MCF 10A (cell line): ENCODE data around the gene PLA2G6. TPM values are rescaled to one million over a fixed set of nuclear protein-coding genes. Genes with fewer than 3 reads are reported as not detected.

Source experiments
- BruUV-seq: library from RNA; stranded (reverse); fragments of 400-500 nt; replicated peaks from 2 replicates; lab custom pipeline; 2021; lab: Mats Ljungman, UMichigan
- CTCF ChIA-PET: fragments of 300-600 bp; sonication (Branson Sonifier 250); formaldehyde crosslinking; extraction: SDS; loops from one replicate; lab custom pipeline; 2021; ENCODE audit warnings: antibody characterized with exemption, inconsistent platforms; lab: Yijun Ruan, JAX
- POLR2A ChIA-PET: fragments of 300-600, 350-650 bp; sonication (Branson Sonifier 250); formaldehyde crosslinking; extraction: SDS; loops from one replicate; lab custom pipeline; 2020; ENCODE audit warnings: antibody characterized with exemption, inconsistent platforms; lab: Yijun Ruan, JAX
- DNase-seq: peaks from one replicate; pipeline ENCODE4 v3.0.0-alpha.2; 2018; ENCODE audit not compliant: unreplicated experiment
- H3K27ac Mint-ChIP-seq: one replicate; pipeline ENCODE4 v1.8.0; 2022; ENCODE audit warnings: mild to moderate bottlenecking, low read depth, mixed read lengths; ENCODE audit not compliant: unreplicated experiment
- H3K27me3 Mint-ChIP-seq: one replicate; pipeline ENCODE4 v1.8.0; 2022; ENCODE audit warnings: mixed read lengths; ENCODE audit not compliant: insufficient read depth, unreplicated experiment
- H3K36me3 Mint-ChIP-seq: one replicate; pipeline ENCODE4 v1.8.0; 2022; ENCODE audit warnings: mild to moderate bottlenecking, moderate library complexity, mixed read lengths; ENCODE audit not compliant: insufficient read depth, unreplicated experiment
- H3K4me1 Mint-ChIP-seq: one replicate; pipeline ENCODE4 v1.8.0; 2022; ENCODE audit warnings: mixed read lengths; ENCODE audit not compliant: insufficient read depth, unreplicated experiment
- H3K4me3 Mint-ChIP-seq: one replicate; pipeline ENCODE4 v1.8.0; 2022; ENCODE audit warnings: mild to moderate bottlenecking, moderate library complexity, mixed read lengths; ENCODE audit not compliant: unreplicated experiment
- H3K9me3 Mint-ChIP-seq: one replicate; pipeline ENCODE4 v1.8.0; 2022; ENCODE audit warnings: mixed read lengths; ENCODE audit not compliant: unreplicated experiment
- intact Hi-C: fragments of 100-400 bp; cut with micrococcal nuclease; formaldehyde crosslinking; loops from 2 replicates; pipeline ENCODE4 v1.14.1; 2022
- total RNA-seq: library from RNA; stranded (reverse); gene quantifications from 2 replicates; pipeline ENCODE4 v1.2.3, GENCODE V29; 2022
- TF ChIP-seq, protein P1 (sequence below): fragments of 200-600 bp; IDR thresholded peaks from one replicate; pipeline ENCODE4 v1.8.0; 2022; ENCODE audit warnings: antibody characterized with exemption, mild to moderate bottlenecking; ENCODE audit not compliant: unreplicated experiment

The PLA2G6 gene
- total RNA-seq, 1 experiment from 2014 or later = 37.5 TPM

- no TSS peak for BruUV-seq
- Mint-ChIP-seq H3K27ac (no peak overlapping the region), H3K4me3 (no peak overlapping the region), H3K36me3 (peaks cover 3% of the 10 kb centered on the region), H3K27me3 (no peaks in the 10 kb centered on the region), H3K4me1 (peaks cover 5% of the 10 kb centered on the region), H3K9me3 (no peaks in the 10 kb centered on the region)
- TF ChIP-seq, protein P1, sequence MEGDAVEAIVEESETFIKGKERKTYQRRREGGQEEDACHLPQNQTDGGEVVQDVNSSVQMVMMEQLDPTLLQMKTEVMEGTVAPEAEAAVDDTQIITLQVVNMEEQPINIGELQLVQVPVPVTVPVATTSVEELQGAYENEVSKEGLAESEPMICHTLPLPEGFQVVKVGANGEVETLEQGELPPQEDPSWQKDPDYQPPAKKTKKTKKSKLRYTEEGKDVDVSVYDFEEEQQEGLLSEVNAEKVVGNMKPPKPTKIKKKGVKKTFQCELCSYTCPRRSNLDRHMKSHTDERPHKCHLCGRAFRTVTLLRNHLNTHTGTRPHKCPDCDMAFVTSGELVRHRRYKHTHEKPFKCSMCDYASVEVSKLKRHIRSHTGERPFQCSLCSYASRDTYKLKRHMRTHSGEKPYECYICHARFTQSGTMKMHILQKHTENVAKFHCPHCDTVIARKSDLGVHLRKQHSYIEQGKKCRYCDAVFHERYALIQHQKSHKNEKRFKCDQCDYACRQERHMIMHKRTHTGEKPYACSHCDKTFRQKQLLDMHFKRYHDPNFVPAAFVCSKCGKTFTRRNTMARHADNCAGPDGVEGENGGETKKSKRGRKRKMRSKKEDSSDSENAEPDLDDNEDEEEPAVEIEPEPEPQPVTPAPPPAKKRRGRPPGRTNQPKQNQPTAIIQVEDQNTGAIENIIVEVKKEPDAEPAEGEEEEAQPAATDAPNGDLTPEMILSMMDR = no peak
- no peak for DNase-seq
- CTCF ChIA-PET = interaction anchor here (0.8 to 5.1 kb wide), 12 partner anchors 8 to 114 kb away, joined by 3 to 32 read pairs (median 6); no protein-coding TSS in a partner anchor
- intact Hi-C loops = loop anchor here (2.0 kb wide), 1 partner anchor 87 kb away; no protein-coding TSS in a partner anchor
- POLR2A ChIA-PET = interaction anchor here (0.6 to 2.1 kb wide), 3 partner anchors 66 to 411 kb away, joined by 3 to 7 read pairs (median 3); partner anchors contain the start of gene PLA2G6
Measured at GRCh38 chr22:38115423-38116205, 66.0 kb downstream of the PLA2G6 start.

- TF ChIP-seq, protein P1 = peak; percentile 81
- Mint-ChIP-seq H3K4me3 (no peak overlapping the region), H3K36me3 (no peaks in the 10 kb centered on the region), H3K27me3 (no peaks in the 10 kb centered on the region), H3K9me3 (no peaks in the 10 kb centered on the region), H3K27ac (no peak overlapping the region), H3K4me1 (peaks cover 5% of the 10 kb centered on the region)
- no TSS peak for BruUV-seq
- ChIA-PET CTCF (interaction anchor here (0.5 to 5.1 kb wide), 39 partner anchors 9 to 1503 kb away, joined by 3 to 32 read pairs (median 4); partner anchors contain the start of gene MAFF), POLR2A (interaction anchor here (0.6 to 2.1 kb wide), 4 partner anchors 66 to 927 kb away, joined by 3 to 7 read pairs (median 4); partner anchors contain the start of gene PLA2G6)
- intact Hi-C loops = loop anchor here (1.0 to 5.0 kb wide), 4 partner anchors 64 to 238 kb away; no protein-coding TSS in a partner anchor
- peak; percentile 76 for DNase-seq
Measured at GRCh38 chr22:38114484-38115398, 66.9 kb downstream of the PLA2G6 start.

GRCh38 chr22:38112381-38112780, 69.2 kb downstream of the PLA2G6 start:
- H3K4me1 Mint-ChIP-seq = peaks cover 5% of the 10 kb centered on the region
- no TSS peak for BruUV-seq
- TF ChIP-seq, protein P1 = no peak
- no peaks in the 10 kb centered on the region for H3K36me3 Mint-ChIP-seq
- POLR2A ChIA-PET = interaction anchor here (0.8 kb wide), 2 partner anchors 12 to 90 kb away, joined by 3 read pairs; partner anchors contain the start of gene MAFF
- DNase-seq = no peak
- H3K27ac Mint-ChIP-seq = no peak overlapping the region
- intact Hi-C loops = loop anchor here (5.0 kb wide), 2 partner anchors 115 to 240 kb away; no protein-coding TSS in a partner anchor
- no peaks in the 10 kb centered on the region for H3K9me3 Mint-ChIP-seq
- no peak overlapping the region for H3K4me3 Mint-ChIP-seq
- no peaks in the 10 kb centered on the region for H3K27me3 Mint-ChIP-seq
- CTCF ChIA-PET = interaction anchor here (0.7 to 5.1 kb wide), 5 partner anchors 8 to 328 kb away, joined by 3 to 32 read pairs (median 3); no protein-coding TSS in a partner anchor
